ENCODE results near the gene TOR1B.

TOR1B gene

DNA sequence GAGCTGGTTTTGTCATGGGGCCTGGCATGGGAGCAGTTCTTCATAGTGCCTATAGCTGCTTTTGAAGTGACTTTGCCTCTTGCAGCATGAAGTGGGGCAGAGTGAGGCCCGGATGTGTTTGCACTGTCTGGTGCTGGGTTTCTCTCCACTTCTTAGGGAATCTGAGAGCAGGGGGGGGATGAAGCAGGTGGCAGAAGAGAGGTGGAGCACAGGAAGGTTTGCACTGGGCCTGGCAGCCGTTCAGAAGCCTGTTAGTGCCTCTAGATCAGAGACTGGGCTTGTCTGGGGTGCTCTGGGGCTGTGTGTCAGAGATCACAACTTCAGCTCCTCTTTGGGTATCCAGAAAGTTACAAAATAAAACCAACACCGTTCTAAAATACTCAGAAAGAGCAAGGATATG lies 50.6 kb downstream of the TOR1B start (continued):
- TF ChIP-seq, protein P1, sequence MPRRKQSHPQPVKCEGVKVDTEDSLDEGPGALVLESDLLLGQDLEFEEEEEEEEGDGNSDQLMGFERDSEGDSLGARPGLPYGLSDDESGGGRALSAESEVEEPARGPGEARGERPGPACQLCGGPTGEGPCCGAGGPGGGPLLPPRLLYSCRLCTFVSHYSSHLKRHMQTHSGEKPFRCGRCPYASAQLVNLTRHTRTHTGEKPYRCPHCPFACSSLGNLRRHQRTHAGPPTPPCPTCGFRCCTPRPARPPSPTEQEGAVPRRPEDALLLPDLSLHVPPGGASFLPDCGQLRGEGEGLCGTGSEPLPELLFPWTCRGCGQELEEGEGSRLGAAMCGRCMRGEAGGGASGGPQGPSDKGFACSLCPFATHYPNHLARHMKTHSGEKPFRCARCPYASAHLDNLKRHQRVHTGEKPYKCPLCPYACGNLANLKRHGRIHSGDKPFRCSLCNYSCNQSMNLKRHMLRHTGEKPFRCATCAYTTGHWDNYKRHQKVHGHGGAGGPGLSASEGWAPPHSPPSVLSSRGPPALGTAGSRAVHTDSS (tag by site-specific recombination; IDR thresholded peaks at IDR 0.05), result no peak
- no peak for TF ChIP-seq ZNF561 (tag by site-specific recombination; IDR thresholded peaks at IDR 0.05; ENCODE audit: borderline replicate concordance)
- no peak for TF ChIP-seq ZNF248 (tag by site-specific recombination; IDR thresholded peaks at IDR 0.05)
- TF ChIP-seq ZFP41 (tag by site-specific recombination; IDR thresholded peaks at IDR 0.05; ENCODE audit: borderline replicate concordance), result no peak

DNA sequence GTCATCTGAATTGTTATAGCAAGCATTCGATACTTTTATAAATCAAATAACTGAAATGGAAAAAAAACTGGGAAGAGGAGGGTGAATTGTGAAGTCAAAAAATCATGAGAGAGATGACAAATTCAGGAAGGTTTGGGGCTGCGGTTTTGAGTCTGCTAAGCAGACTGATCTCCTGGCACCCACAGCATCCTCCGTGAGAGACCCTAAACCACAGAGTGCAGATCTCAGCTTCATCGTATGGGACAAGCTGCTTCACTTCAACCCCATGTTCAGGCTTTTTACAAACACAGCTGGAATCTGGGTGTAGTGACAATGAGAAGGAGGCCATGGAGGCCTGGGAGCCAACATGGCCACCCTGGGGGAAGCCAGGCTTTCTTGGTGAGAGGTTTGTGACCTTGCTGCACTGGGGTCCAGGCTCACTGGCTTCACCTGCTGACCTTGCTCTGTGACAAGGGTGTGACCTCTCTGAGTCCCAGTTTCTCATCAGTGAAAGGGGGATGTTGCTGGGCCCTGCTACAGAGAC lies 51.7 kb downstream of the TOR1B start:
- TF ChIP-seq ZNF654 (tag by site-specific recombination; IDR thresholded peaks at IDR 0.05; ENCODE audit: low read depth) (no peak), ZNF548 (tag by site-specific recombination; IDR thresholded peaks at IDR 0.05) (no peak), ZNF214 (tag by site-specific recombination; IDR thresholded peaks at IDR 0.05; ENCODE audit: borderline replicate concordance) (no peak), ZNF544 (tag by site-specific recombination; IDR thresholded peaks at IDR 0.05) (no peak), PRDM1 (tag by site-specific recombination; IDR thresholded peaks at IDR 0.05) (no peak), ZNF837 (tag by site-specific recombination; IDR thresholded peaks at IDR 0.05) (no peak), ZNF792 (tag by site-specific recombination; IDR thresholded peaks at IDR 0.05) (no peak), ZNF843 (tag by site-specific recombination; IDR thresholded peaks at IDR 0.05) (no peak), ZNF416 (tag by site-specific recombination; IDR thresholded peaks at IDR 0.05) (no peak), ZNF169 (tag by site-specific recombination; IDR thresholded peaks at IDR 0.05) (no peak), GFI1B (tag by site-specific recombination; IDR thresholded peaks at IDR 0.05) (no peak), ZNF174 (tag by site-specific recombination; IDR thresholded peaks at IDR 0.05) (no peak), ZBTB7A (tag by site-specific recombination; IDR thresholded peaks at IDR 0.05; ENCODE audit: low read depth) (no peak)
- TF ChIP-seq, protein P2, sequence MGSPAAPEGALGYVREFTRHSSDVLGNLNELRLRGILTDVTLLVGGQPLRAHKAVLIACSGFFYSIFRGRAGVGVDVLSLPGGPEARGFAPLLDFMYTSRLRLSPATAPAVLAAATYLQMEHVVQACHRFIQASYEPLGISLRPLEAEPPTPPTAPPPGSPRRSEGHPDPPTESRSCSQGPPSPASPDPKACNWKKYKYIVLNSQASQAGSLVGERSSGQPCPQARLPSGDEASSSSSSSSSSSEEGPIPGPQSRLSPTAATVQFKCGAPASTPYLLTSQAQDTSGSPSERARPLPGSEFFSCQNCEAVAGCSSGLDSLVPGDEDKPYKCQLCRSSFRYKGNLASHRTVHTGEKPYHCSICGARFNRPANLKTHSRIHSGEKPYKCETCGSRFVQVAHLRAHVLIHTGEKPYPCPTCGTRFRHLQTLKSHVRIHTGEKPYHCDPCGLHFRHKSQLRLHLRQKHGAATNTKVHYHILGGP (tag by site-specific recombination; IDR thresholded peaks at IDR 0.05), result no peak
- TF ChIP-seq, protein P3, sequence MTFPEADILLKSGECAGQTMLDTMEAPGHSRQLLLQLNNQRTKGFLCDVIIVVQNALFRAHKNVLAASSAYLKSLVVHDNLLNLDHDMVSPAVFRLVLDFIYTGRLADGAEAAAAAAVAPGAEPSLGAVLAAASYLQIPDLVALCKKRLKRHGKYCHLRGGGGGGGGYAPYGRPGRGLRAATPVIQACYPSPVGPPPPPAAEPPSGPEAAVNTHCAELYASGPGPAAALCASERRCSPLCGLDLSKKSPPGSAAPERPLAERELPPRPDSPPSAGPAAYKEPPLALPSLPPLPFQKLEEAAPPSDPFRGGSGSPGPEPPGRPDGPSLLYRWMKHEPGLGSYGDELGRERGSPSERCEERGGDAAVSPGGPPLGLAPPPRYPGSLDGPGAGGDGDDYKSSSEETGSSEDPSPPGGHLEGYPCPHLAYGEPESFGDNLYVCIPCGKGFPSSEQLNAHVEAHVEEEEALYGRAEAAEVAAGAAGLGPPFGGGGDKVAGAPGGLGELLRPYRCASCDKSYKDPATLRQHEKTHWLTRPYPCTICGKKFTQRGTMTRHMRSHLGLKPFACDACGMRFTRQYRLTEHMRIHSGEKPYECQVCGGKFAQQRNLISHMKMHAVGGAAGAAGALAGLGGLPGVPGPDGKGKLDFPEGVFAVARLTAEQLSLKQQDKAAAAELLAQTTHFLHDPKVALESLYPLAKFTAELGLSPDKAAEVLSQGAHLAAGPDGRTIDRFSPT (tag by site-specific recombination; IDR thresholded peaks at IDR 0.05), result no peak
- TF ChIP-seq, protein P4, sequence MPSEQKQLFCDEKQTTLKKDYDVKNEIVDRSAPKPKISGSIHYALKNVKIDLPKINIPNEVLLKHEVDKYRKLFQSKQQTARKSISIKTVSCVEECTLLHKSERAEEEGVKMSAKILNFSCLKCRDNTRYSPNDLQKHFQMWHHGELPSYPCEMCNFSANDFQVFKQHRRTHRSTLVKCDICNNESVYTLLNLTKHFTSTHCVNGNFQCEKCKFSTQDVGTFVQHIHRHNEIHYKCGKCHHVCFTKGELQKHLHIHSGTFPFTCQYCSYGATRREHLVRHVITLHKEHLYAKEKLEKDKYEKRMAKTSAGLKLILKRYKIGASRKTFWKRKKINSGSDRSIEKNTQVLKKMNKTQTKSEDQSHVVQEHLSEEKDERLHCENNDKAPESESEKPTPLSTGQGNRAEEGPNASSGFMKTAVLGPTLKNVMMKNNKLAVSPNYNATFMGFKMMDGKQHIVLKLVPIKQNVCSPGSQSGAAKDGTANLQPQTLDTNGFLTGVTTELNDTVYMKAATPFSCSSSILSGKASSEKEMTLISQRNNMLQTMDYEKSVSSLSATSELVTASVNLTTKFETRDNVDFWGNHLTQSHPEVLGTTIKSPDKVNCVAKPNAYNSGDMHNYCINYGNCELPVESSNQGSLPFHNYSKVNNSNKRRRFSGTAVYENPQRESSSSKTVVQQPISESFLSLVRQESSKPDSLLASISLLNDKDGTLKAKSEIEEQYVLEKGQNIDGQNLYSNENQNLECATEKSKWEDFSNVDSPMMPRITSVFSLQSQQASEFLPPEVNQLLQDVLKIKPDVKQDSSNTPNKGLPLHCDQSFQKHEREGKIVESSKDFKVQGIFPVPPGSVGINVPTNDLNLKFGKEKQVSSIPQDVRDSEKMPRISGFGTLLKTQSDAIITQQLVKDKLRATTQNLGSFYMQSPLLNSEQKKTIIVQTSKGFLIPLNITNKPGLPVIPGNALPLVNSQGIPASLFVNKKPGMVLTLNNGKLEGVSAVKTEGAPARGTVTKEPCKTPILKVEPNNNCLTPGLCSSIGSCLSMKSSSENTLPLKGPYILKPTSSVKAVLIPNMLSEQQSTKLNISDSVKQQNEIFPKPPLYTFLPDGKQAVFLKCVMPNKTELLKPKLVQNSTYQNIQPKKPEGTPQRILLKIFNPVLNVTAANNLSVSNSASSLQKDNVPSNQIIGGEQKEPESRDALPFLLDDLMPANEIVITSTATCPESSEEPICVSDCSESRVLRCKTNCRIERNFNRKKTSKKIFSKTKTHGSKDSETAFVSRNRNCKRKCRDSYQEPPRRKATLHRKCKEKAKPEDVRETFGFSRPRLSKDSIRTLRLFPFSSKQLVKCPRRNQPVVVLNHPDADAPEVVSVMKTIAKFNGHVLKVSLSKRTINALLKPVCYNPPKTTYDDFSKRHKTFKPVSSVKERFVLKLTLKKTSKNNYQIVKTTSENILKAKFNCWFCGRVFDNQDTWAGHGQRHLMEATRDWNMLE (tag by site-specific recombination; conservative IDR thresholded peaks at IDR 0.05; ENCODE audit: low read depth), result no peak
- TF ChIP-seq, protein P5, sequence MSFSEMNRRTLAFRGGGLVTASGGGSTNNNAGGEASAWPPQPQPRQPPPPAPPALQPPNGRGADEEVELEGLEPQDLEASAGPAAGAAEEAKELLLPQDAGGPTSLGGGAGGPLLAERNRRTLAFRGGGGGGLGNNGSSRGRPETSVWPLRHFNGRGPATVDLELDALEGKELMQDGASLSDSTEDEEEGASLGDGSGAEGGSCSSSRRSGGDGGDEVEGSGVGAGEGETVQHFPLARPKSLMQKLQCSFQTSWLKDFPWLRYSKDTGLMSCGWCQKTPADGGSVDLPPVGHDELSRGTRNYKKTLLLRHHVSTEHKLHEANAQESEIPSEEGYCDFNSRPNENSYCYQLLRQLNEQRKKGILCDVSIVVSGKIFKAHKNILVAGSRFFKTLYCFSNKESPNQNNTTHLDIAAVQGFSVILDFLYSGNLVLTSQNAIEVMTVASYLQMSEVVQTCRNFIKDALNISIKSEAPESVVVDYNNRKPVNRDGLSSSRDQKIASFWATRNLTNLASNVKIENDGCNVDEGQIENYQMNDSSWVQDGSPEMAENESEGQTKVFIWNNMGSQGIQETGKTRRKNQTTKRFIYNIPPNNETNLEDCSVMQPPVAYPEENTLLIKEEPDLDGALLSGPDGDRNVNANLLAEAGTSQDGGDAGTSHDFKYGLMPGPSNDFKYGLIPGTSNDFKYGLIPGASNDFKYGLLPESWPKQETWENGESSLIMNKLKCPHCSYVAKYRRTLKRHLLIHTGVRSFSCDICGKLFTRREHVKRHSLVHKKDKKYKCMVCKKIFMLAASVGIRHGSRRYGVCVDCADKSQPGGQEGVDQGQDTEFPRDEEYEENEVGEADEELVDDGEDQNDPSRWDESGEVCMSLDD (tag by site-specific recombination; IDR thresholded peaks at IDR 0.05), result no peak
- TF ChIP-seq, protein P6, sequence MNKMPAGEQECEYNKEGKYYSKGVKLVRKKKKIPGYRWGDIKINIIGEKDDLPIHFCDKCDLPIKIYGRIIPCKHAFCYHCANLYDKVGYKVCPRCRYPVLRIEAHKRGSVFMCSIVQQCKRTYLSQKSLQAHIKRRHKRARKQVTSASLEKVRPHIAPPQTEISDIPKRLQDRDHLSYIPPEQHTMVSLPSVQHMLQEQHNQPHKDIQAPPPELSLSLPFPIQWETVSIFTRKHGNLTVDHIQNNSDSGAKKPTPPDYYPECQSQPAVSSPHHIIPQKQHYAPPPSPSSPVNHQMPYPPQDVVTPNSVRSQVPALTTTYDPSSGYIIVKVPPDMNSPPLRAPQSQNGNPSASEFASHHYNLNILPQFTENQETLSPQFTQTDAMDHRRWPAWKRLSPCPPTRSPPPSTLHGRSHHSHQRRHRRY (tag by site-specific recombination; IDR thresholded peaks at IDR 0.05), result no peak
- Histone ChIP-seq H3K27ac (ENCODE audit: extremely low read depth, low read depth, low read length) (no peak overlapping the region), H3K9me3 (ENCODE audit: control insufficient read depth, insufficient read depth, low read depth, low read length) (no peaks in the 10 kb centered on the region), H3K4me3 (ENCODE audit: low read depth, low read length) (no peak overlapping the region), H3K4me1 (ENCODE audit: control insufficient read depth, insufficient read depth, low read length) (no peaks in the 10 kb centered on the region), H3K36me3 (ENCODE audit: control insufficient read depth in 2 of 2, insufficient read depth in 1 of 2, low read length in 2 of 2) (peaks cover 0 to 61% of the 10 kb centered on the region in 2 experiments; a peak in 2 of 3 replicates)
- CTCF ChIA-PET, result no interaction called here
- POLR2A ChIA-PET, result no interaction called here
